Breast epithelium (tissue), 4 donors: ENCODE results near the gene WASF3. TPM values are rescaled to one million over a fixed set of nuclear protein-coding genes. Genes with fewer than 3 reads are reported as not detected.

Source experiments
- DNase-seq, 2 donors: peaks; one replicate each; pipeline ENCODE4 v3.0.0-alpha.2; 2019; ENCODE audit warnings: low spot score in 2 of 2
- H3K27ac ChIP-seq, 2 donors: fragments of 200-600 bp; sonication (generic) in 1 of 2; one replicate each; pipeline ENCODE4 v1.5.1; 2016 to 2019; ENCODE audit warnings: mild to moderate bottlenecking in 1 of 2
- H3K27me3 ChIP-seq, 2 donors: fragments of 200-600 bp; sonication (generic) in 1 of 2; one replicate each; pipeline versions ENCODE4 v1.5.1 to v1.6.0; 2017 to 2019; ENCODE audit warnings: control low read depth in 1 of 2, mild to moderate bottlenecking in 1 of 2
- H3K36me3 ChIP-seq: fragments of 200-600 bp; one replicate; pipeline ENCODE4 v1.5.1; 2019
- H3K4me1 ChIP-seq, 2 donors: fragments of 200-600 bp; sonication (generic); one replicate each; pipeline ENCODE4 v1.5.1; 2016 to 2019; ENCODE audit warnings: control low read depth in 1 of 2
- H3K4me3 ChIP-seq, 3 donors: fragments of 200-600 bp; sonication (generic); 1 replicate in 2 of 3; 2 replicates in 1 of 3; pipeline ENCODE4 v1.5.1; 2016 to 2019; ENCODE audit warnings: mild to moderate bottlenecking in 3 of 3, moderate library complexity in 2 of 3
- H3K9me3 ChIP-seq, 2 donors: fragments of 200-600 bp; sonication (generic) in 1 of 2; one replicate each; pipeline ENCODE4 v1.5.1; 2016 to 2019; ENCODE audit warnings: control low read depth in 1 of 2
- POLR2A ChIP-seq: fragments of 450-650 bp; IDR thresholded peaks from one replicate; pipeline ENCODE4 v1.6.1; 2016; ENCODE audit warnings: antibody characterized with exemption, mild to moderate bottlenecking, moderate library complexity
- POLR2AphosphoS5 ChIP-seq, 3 donors: sonication (generic); formaldehyde crosslinking; IDR thresholded peaks; one replicate each; pipeline ENCODE4 v1.6.1; 2017; ENCODE audit warnings: antibody characterized with exemption in 3 of 3
- intact Hi-C: fragments of 100-400 bp; cut with DNase I; formaldehyde crosslinking; loops from one replicate; pipeline ENCODE4 v1.15.1; 2023; ENCODE audit warnings: low total_unique reads
- total RNA-seq, 3 donors: library from RNA; depleted of rRNA; stranded (reverse); fragments of >200 nt; gene quantifications; one replicate each; pipeline ENCODE4 v1.1.0, GENCODE V29; 2016
- TF ChIP-seq, protein P1 (sequence below), 3 donors: fragments of 450-650 bp; IDR thresholded peaks; one replicate each; pipeline ENCODE4 v1.5.1; 2016 to 2017; ENCODE audit warnings: antibody characterized with exemption in 3 of 3, mild to moderate bottlenecking in 3 of 3, moderate library complexity in 3 of 3

WASF3 gene
- total RNA-seq, 3 donors from 2014 or later, result 15.2 to 67.0 (median 19.3) TPM

- H3K4me1 ChIP-seq, result no peaks in the 10 kb centered on the region
- intact Hi-C loops, result loop anchor here (5.0 kb wide), 1 partner anchor 397 kb away; no protein-coding TSS in a partner anchor
- H3K27ac ChIP-seq, result peak overlapping the region; percentile 21 to 25
- no peaks in the 10 kb centered on the region for H3K36me3 ChIP-seq
- H3K4me3 ChIP-seq, result no peak overlapping the region
- DNase-seq, result peak in 1 of 2 donors; percentile 43
- H3K9me3 ChIP-seq, result no peaks in the 10 kb centered on the region
- TF ChIP-seq, protein P1, sequence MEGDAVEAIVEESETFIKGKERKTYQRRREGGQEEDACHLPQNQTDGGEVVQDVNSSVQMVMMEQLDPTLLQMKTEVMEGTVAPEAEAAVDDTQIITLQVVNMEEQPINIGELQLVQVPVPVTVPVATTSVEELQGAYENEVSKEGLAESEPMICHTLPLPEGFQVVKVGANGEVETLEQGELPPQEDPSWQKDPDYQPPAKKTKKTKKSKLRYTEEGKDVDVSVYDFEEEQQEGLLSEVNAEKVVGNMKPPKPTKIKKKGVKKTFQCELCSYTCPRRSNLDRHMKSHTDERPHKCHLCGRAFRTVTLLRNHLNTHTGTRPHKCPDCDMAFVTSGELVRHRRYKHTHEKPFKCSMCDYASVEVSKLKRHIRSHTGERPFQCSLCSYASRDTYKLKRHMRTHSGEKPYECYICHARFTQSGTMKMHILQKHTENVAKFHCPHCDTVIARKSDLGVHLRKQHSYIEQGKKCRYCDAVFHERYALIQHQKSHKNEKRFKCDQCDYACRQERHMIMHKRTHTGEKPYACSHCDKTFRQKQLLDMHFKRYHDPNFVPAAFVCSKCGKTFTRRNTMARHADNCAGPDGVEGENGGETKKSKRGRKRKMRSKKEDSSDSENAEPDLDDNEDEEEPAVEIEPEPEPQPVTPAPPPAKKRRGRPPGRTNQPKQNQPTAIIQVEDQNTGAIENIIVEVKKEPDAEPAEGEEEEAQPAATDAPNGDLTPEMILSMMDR (IDR thresholded peaks at IDR 0.05), result no peak
- peak in 2 of 3 donors; percentile 41 to 81 for TF ChIP-seq POLR2AphosphoS5 (IDR thresholded peaks at IDR 0.05)
- no peaks in the 10 kb centered on the region for H3K27me3 ChIP-seq
These were observed 47.5 kb downstream of the WASF3 start for GRCh38 chr13:26604784-26605545.

- TF ChIP-seq, protein P1 (IDR thresholded peaks at IDR 0.05), result no peak
- TF ChIP-seq POLR2AphosphoS5 (IDR thresholded peaks at IDR 0.05) (no peak), POLR2A (no peak)
- Histone ChIP-seq H3K9me3 (no peaks in the 10 kb centered on the region), H3K4me3 (no peak overlapping the region), H3K27ac (no peak overlapping the region), H3K4me1 (no peaks in the 10 kb centered on the region), H3K36me3 (no peaks in the 10 kb centered on the region), H3K27me3 (no peaks in the 10 kb centered on the region)
- intact Hi-C loops, result no loop called here
- no peak for DNase-seq
These were observed 48.4 kb downstream of the WASF3 start for GRCh38 chr13:26605845-26606244.

- Histone ChIP-seq H3K4me3 (no peak overlapping the region), H3K9me3 (no peaks in the 10 kb centered on the region), H3K27ac (no peak overlapping the region), H3K27me3 (no peaks in the 10 kb centered on the region), H3K36me3 (no peaks in the 10 kb centered on the region), H3K4me1 (no peaks in the 10 kb centered on the region)
- no peak for DNase-seq
- intact Hi-C loops, result no loop called here
- TF ChIP-seq POLR2AphosphoS5 (IDR thresholded peaks at IDR 0.05) (no peak), POLR2A (no peak)
- TF ChIP-seq, protein P1 (IDR thresholded peaks at IDR 0.05), result no peak
These were observed 49.1 kb downstream of the WASF3 start for GRCh38 chr13:26606631-26607030.

DNA sequence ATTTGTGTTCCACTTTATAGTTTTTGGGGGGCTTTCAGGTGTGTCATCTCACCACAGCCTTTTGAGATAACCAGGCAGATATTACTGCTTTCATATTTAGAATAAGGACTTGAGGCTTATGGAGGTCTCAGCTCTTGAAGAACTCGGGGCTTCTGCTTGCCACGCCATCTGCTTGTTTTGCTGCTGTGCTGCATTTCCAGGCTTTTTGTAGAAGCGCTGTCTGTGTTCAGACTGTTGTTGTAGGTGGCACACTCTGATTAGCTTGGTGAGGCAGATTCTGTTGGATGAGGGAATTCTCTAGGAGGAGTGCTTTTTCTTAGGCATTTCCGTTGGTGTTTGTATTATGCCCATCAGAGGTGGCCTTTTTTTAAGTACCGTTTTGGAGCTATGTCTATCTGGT, 57.2 kb downstream of the WASF3 start:
- Histone ChIP-seq H3K27me3 (no peaks in the 10 kb centered on the region), H3K4me1 (no peaks in the 10 kb centered on the region), H3K36me3 (no peaks in the 10 kb centered on the region), H3K9me3 (no peaks in the 10 kb centered on the region), H3K4me3 (no peak overlapping the region), H3K27ac (no peak overlapping the region)
- intact Hi-C loops, result no loop called here
- DNase-seq, result no peak
- TF ChIP-seq, protein P1 (IDR thresholded peaks at IDR 0.05), result no peak
- TF ChIP-seq POLR2AphosphoS5 (IDR thresholded peaks at IDR 0.05), result no peak
- TF ChIP-seq POLR2A, result no peak

DNA sequence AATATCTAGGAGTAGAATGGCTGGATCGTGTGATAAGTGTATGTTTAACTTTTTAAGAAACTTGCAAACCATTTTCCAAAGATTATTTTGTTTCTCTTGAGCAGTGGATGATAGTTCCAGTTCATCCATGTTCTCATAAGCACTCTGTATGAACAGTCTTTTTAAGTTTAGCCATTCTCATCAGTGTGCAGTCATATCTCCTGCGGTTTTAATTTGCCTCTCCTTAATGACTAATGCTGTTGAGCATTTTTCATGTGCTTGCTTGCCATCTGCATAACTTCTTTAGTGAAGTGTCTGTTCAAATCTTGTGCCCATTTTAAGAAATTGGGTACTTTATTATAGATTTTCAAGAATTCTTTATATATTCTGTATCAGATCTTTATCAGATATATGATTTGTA, 58.6 kb downstream of the WASF3 start:
- Histone ChIP-seq H3K27ac (no peak overlapping the region), H3K36me3 (no peaks in the 10 kb centered on the region), H3K4me3 (no peak overlapping the region), H3K27me3 (no peaks in the 10 kb centered on the region), H3K4me1 (no peaks in the 10 kb centered on the region), H3K9me3 (no peaks in the 10 kb centered on the region)
- no peak for DNase-seq
- intact Hi-C loops, result no loop called here
- TF ChIP-seq, protein P1 (IDR thresholded peaks at IDR 0.05), result no peak
- TF ChIP-seq POLR2AphosphoS5 (IDR thresholded peaks at IDR 0.05) (no peak), POLR2A (no peak)
